Peyer's patch (tissue), 4 donors: Measurements from ENCODE around the gene SURF2.

Experiments used
- POLR2A ChIP-seq, 2 donors: fragments of 450-650 bp; IDR thresholded peaks; one replicate each; pipeline ENCODE4 v1.5.1; 2017; ENCODE audit warnings: antibody characterized with exemption in 2 of 2, mild to moderate bottlenecking in 2 of 2, moderate library complexity in 2 of 2
- TF ChIP-seq, protein P1 (sequence below), 6 experiments: fragments of 450-650 bp in 4 of 6; fragments of 200-600 bp in 2 of 6; sonication (generic) in 1 of 6; IDR thresholded peaks; one replicate each; pipeline ENCODE4 v1.5.1; 2017 to 2019; ENCODE audit warnings: antibody characterized with exemption in 6 of 6, mild to moderate bottlenecking in 3 of 6, moderate library complexity in 1 of 6

DNA sequence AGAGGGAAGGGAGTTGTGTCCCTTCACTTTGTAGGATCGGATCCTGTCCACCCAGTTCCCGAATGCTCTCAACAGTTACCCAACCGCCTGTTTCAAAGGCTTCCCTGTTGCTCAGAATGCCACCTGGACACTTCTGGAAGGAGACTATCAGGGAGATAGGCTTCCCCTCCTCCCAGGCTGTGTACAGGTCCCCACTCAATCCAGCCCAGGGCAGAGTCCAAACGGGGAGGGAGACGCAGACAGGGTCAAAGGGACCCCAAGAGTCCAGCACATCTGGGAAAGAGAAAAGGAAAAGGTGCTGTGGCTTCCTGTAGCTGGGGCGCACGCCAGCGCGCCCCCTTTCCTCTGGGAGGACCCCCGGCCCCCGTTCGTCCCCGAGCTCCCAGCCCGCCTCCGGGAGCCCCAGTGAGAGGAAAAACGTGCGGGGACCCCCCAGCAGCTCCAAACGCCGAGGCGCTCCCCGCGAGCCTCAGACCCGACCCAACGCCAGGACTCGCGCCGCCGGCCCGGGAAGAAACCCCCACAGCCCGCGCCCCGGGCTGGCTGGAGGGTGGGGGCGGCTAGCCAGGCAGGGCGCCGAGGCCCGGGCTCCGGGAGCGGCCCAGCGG lies 18.9 kb downstream of the SURF2 start:
- TF ChIP-seq, protein P1, sequence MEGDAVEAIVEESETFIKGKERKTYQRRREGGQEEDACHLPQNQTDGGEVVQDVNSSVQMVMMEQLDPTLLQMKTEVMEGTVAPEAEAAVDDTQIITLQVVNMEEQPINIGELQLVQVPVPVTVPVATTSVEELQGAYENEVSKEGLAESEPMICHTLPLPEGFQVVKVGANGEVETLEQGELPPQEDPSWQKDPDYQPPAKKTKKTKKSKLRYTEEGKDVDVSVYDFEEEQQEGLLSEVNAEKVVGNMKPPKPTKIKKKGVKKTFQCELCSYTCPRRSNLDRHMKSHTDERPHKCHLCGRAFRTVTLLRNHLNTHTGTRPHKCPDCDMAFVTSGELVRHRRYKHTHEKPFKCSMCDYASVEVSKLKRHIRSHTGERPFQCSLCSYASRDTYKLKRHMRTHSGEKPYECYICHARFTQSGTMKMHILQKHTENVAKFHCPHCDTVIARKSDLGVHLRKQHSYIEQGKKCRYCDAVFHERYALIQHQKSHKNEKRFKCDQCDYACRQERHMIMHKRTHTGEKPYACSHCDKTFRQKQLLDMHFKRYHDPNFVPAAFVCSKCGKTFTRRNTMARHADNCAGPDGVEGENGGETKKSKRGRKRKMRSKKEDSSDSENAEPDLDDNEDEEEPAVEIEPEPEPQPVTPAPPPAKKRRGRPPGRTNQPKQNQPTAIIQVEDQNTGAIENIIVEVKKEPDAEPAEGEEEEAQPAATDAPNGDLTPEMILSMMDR (IDR thresholded peaks at IDR 0.05) = no peak
- TF ChIP-seq POLR2A (IDR thresholded peaks at IDR 0.05) = peak; percentile 38 to 61
